GM19193 (cell line): ENCODE data around the gene LUZP4.

Experiments
- POLR2A ChIP-seq: IDR thresholded peaks from 4 replicates; pipeline ENCODE4 v1.6.1; 2011; ENCODE audit not compliant: insufficient read depth, insufficient read length; ENCODE audit errors: extremely low read depth

Gene LUZP4, protein sequence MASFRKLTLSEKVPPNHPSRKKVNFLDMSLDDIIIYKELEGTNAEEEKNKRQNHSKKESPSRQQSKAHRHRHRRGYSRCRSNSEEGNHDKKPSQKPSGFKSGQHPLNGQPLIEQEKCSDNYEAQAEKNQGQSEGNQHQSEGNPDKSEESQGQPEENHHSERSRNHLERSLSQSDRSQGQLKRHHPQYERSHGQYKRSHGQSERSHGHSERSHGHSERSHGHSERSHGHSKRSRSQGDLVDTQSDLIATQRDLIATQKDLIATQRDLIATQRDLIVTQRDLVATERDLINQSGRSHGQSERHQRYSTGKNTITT

GRCh38 chrX:115289465-115289864 is at the start of gene LUZP4:
TSS of gene LUZP4 (plus strand) at chrX:115289715. CDS start at chrX:115289760, 45 bp downstream.
- TF ChIP-seq POLR2A = no peak

- no peak for TF ChIP-seq POLR2A
Measured at GRCh38 chrX:115251458-115252233, 37.9 kb upstream of the LUZP4 start.

GRCh38 chrX:115255003-115255402 is 34.5 kb upstream of the LUZP4 start:
- TF ChIP-seq POLR2A = no peak

GRCh38 chrX:115257711-115258110 is 31.8 kb upstream of the LUZP4 start:
- no peak for TF ChIP-seq POLR2A

- TF ChIP-seq POLR2A = no peak
Measured at GRCh38 chrX:115259238-115259875, 30.2 kb upstream of the LUZP4 start.

DNA sequence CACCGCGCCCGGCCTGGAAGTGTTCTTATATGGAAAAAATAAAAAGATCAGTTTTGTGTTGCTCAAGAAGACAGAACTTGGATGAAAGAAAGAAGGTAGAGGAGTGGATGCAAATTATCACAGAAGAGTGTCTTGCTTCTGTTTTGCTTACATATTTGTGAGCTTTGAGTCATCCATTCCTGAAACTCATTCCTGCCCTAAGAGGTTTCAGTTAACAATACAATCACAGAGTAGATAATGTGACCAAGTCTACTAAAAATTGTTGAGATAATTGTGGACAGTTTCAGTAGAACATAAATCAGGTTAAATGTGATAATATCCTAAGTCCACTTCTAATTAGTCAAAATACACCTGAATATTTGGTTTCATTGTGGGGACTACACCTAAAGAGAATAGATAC is 29.2 kb upstream of the LUZP4 start:
- TF ChIP-seq POLR2A = no peak

GRCh38 chrX:115261148-115261547 is 28.4 kb upstream of the LUZP4 start:
- TF ChIP-seq POLR2A = no peak

DNA sequence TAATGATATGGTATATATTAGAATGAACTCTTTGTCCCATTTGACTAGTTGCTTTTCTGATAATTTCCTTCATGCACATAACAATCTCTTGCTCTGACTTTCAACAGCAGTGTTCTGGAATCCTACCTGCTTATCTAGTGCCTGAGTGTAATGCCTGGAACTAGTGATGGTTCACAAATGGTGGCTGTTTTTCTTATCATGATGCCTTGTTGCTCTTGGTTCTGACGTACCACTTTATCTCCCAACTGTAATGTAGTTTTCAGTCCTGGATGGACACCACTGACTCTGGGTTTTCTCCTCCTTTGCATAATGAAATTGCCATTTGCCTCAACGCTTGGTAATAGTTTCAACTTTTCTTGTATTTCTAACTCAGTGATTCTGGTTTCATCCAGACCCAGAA is 25.5 kb upstream of the LUZP4 start:
- no peak for TF ChIP-seq POLR2A

DNA sequence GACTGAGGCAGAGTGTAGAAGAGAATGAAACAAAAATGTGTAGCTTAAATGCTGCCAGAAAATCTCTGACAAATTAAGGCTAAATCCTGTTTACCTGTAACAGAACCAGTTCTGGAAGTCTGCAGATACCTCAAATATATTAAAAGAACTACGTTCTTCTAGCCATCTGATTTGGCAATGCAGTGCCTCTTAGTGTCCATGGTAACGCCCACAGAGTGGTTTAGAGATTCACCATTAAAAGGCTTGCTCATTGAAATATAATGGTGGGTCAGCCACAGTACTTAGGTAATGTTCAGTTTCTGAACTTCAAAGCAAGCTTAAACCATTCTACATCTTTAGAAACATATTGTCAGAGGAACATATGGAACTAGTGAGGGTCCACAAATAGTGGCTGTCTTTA is 23.2 kb upstream of the LUZP4 start:
- no peak for TF ChIP-seq POLR2A

DNA sequence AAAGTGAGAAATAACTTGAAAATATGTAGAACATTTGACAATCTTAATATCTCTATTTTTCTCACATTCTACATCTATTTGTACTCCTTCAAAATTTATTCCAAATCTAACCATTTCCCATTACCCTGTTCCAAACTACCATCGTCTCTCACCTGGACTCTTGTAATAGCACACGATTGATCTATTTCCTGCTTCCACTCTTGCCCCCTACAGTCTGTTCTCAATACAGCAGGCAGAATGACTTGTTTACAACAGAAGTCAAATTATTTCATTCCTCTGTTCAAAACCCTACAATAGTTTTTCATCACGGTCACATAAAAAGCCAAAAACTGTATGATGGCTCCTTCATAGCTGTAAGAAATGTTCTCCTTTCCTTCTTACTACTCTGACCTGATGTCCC is 21.1 kb upstream of the LUZP4 start:
- no peak for TF ChIP-seq POLR2A

GRCh38 chrX:115269051-115269683 is 20.3 kb upstream of the LUZP4 start:
- TF ChIP-seq POLR2A = no peak

DNA sequence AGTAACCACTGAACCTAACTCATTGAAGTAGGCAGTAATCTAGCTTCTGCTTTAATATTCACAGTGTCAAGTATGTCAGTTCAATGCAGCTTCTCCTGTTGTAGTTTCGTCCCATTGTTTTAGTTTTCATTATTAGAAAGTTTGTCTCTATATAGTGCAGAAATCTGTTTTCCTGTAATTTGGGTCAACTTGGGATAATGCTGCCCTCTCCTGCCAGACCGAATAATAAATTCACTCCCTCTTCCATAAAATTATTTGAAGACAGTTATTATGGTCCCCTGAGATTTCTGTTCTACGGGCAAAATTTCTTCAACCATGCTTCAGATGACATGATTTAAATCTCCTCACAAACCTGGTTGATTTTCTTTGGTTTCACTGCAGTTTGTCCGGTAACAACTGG is 4.6 kb upstream of the LUZP4 start:
- no peak for TF ChIP-seq POLR2A

GRCh38 chrX:115297189-115297588 is 7.7 kb downstream of the LUZP4 start:
- TF ChIP-seq POLR2A = no peak

GRCh38 chrX:115311139-115311538 is 21.6 kb downstream of the LUZP4 start:
- no peak for TF ChIP-seq POLR2A

GRCh38 chrX:115311601-115312001 is 22.1 kb downstream of the LUZP4 start:
- TF ChIP-seq POLR2A = no peak
